Kidney (tissue), 14 donors: ENCODE data around the gene KIF4A. TPM values are rescaled to one million over a fixed set of nuclear protein-coding genes. Genes with fewer than 3 reads are reported as not detected.
A peak's percentile ranks its signal among the peaks of the same experiment; 100 is the strongest.

ENCODE experiments used
- DNase-seq, 5 donors: peaks; one replicate each; pipeline ENCODE4 v3.0.0-alpha.2; 2013 to 2020
- FAIRE-seq: peaks from 2 replicates; lab custom pipeline; 2012; peaks lifted over from hg19 to GRCh38; lab: Jason Lieb, UNC
- H3K27ac ChIP-seq, 2 donors: one replicate each; pipeline ENCODE4 v1.7.0; 2013; ENCODE audit warnings: low read depth in 2 of 2, low read length in 2 of 2, inconsistent platforms in 1 of 2
- H3K27me3 ChIP-seq: one replicate; pipeline ENCODE4 v1.7.1; 2013; ENCODE audit warnings: low read length, inconsistent platforms; ENCODE audit not compliant: control insufficient read depth, insufficient read depth
- H3K36me3 ChIP-seq, 3 donors: one replicate each; pipeline versions ENCODE4 v1.7.0 to v1.7.1; 2013; ENCODE audit warnings: low read length in 3 of 3, control low read depth in 1 of 3, inconsistent platforms in 1 of 3; ENCODE audit not compliant: insufficient read depth in 3 of 3, control insufficient read depth in 2 of 3
- H3K4me1 ChIP-seq, 3 donors: one replicate each; pipeline versions ENCODE4 v1.7.0 to v1.7.1; 2013; ENCODE audit warnings: low read length in 3 of 3, inconsistent platforms in 1 of 3, low read depth in 1 of 3; ENCODE audit not compliant: control insufficient read depth in 2 of 3, insufficient read depth in 2 of 3
- H3K4me3 ChIP-seq, 3 donors: one replicate each; pipeline versions ENCODE4 v1.7.0 to v1.8.1; 2013; ENCODE audit warnings: low read length in 3 of 3, control low read depth in 1 of 3, inconsistent platforms in 1 of 3
- H3K9ac ChIP-seq, 3 donors: one replicate each; pipeline versions ENCODE4 v1.7.0 to v1.7.1; 2013; ENCODE audit warnings: low read length in 3 of 3, control low read depth in 1 of 3, inconsistent platforms in 1 of 3
- H3K9me3 ChIP-seq, 3 donors: one replicate each; pipeline versions ENCODE4 v1.7.0 to v1.7.1; 2013; ENCODE audit warnings: low read length in 3 of 3, control low read depth in 1 of 3, inconsistent platforms in 1 of 3; ENCODE audit not compliant: control insufficient read depth in 2 of 3, insufficient read depth in 1 of 3
- CTCF ChIP-seq: IDR thresholded peaks from 3 replicates; pipeline ENCODE4 v1.5.1; 2012; ENCODE audit warnings: mild to moderate bottlenecking, moderate library complexity, borderline replicate concordance; ENCODE audit not compliant: insufficient read depth; ENCODE audit errors: extremely low read depth
- intact Hi-C: fragments of 100-400 bp; cut with DNase I; formaldehyde crosslinking; loops from one replicate; pipeline ENCODE4 v1.11.1; 2022
- polyA plus RNA-seq: library from polyadenylated mRNA; stranded (reverse); fragments of 350-450 nt; fragmentation: Illumina TruSeq; extraction: RNeasy Lipid Tissue Mini Kit (QIAGEN cat#74804); gene quantifications from one replicate; pipeline ENCODE4 v1.2.3, GENCODE V29; 2014; ENCODE audit warnings: low read depth, low replicate concordance; ENCODE audit not compliant: insufficient read depth
- total RNA-seq: library from RNA; stranded (reverse); fragmentation: NEBNext Ultra II Directional; extraction: Animal tissue kit (Norgen Biotek cat#: 25700); gene quantifications from one replicate; pipeline ENCODE4 v1.2.1, GENCODE V29; 2021
- donor health status: control.
- donor health status: control.
- donor health status: control.
- donor health status: control.
- donor health status: control.
- donor health status: DM: yes; HTN: yes; CAD: no.
- donor health status: Normal renal cell carcinoma (clear cell type).

The KIF4A gene
- total and polyA plus RNA-seq, 2 donors from 2014 or later: 0.13 to 0.35 TPM

DNA sequence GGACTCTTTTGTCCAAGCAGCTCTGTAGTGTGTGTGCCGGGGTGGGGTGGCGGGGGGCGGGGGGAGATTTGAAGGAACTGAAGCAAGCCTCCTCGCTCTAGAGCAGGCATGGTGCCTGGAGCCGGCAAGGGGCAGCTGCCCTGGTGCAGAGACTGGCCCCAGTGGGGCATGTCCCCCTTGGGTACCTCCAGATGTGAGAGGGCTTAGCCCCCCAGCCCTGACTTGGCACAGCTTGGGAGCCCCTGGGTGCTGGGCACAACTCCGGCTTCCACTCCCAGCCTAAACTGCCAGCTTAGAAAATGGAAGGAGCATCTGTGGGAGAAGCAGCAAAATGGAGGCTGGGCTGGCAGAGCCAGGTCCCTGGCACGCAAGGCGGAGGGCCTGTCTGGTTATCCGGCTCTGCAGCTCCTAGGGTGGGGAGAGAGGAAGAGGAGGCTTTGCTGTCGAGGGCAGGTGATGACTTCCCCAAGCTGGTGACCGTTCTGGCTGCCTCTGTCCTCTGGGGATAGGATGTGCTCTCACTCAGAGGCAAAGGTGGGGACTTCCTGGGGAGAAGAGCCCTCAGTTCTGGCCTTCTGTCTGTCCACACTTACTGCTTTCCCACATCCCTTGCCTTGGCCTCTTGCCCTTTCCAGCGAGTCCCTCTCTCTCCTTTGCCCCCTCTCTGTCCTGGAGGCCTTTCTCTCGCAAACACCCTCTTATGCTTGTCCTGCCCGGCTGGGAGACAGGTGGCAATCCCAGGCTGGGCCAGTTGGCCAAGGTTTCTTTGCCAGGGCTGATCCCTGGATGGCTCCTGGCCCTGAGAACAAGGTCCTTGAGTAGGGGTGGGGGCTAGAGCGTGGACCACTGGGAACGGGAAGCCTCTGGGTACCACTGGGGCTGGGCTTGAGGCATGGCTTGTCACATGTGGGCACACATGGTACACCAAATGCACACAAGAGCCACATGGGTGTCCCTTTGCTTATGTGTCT is 156.8 kb downstream of the KIF4A start:
- intact Hi-C loops: no loop called here
- Histone ChIP-seq H3K4me3 (no peak overlapping the region), H3K9me3 (no peaks in the 10 kb centered on the region), H3K36me3 (no peaks in the 10 kb centered on the region), H3K9ac (no peak overlapping the region), H3K27ac (no peak overlapping the region), H3K27me3 (peaks cover 2% of the 10 kb centered on the region), H3K4me1 (no peaks in the 10 kb centered on the region)
- DNase-seq (no peak), FAIRE-seq (no peak)
- no peak for TF ChIP-seq CTCF

GRCh38 chrX:70449457-70449966 is 159.6 kb downstream of the KIF4A start:
- FAIRE-seq: no peak
- H3K9ac ChIP-seq: no peak overlapping the region

GRCh38 chrX:70452143-70452733 is 162.3 kb downstream of the KIF4A start:
- Histone ChIP-seq H3K27ac (no peak overlapping the region), H3K4me3 (peak overlapping the region; percentile 24 to 63 (median 54)), H3K9me3 (no peaks in the 10 kb centered on the region), H3K27me3 (no peaks in the 10 kb centered on the region), H3K9ac (peak overlapping the region in 1 of 3 donors; percentile 40), H3K4me1 (peaks cover 0 to 3% (median 0%) of the 10 kb centered on the region in 3 donors), H3K36me3 (no peaks in the 10 kb centered on the region)
- DNase-seq (peak; percentile 57 to 82 (median 69)), FAIRE-seq (no peak)
- intact Hi-C loops: no loop called here
- TF ChIP-seq CTCF: peak; percentile 50

More at GRCh38 chrX:70449457-70449966, 159.6 kb downstream of the KIF4A start:
- DNase-seq: no peak
- Histone ChIP-seq H3K4me3 (no peak overlapping the region), H3K27me3 (no peaks in the 10 kb centered on the region), H3K9me3 (no peaks in the 10 kb centered on the region), H3K4me1 (no peaks in the 10 kb centered on the region), H3K27ac (no peak overlapping the region), H3K36me3 (no peaks in the 10 kb centered on the region)
- intact Hi-C loops: no loop called here
- TF ChIP-seq CTCF: no peak
